T-cell (primary cell): Measurements from ENCODE around the gene CAMK4. TPM values are rescaled to one million over a fixed set of nuclear protein-coding genes. Genes with fewer than 3 reads are reported as not detected.

Experiments
- ATAC-seq, 4 experiments: fragments of 200-7000 bp in 3 of 4; fragments of 150-1000 bp in 1 of 4; cut with Tn5 transposase; replicated peaks in 1 of 4; 1 replicate in 3 of 4; 2 replicates in 1 of 4; pipeline ENCODE4 v1.10.0; 2021; ENCODE audit warnings: moderate library complexity in 3 of 4, mild to moderate bottlenecking in 2 of 4, moderate number of reproducible peaks in 1 of 4
- CTCF ChIA-PET, 2 donors: fragments of 300-600 bp; sonication (Branson Sonifier 250); formaldehyde crosslinking; loops; one replicate each; lab custom pipeline; 2022; ENCODE audit warnings: antibody characterized with exemption in 2 of 2; lab: Charles Lee
- POLR2A ChIA-PET, 2 donors: fragments of 300-600 bp; sonication (Branson Sonifier 250); formaldehyde crosslinking; loops; one replicate each; lab custom pipeline; 2022; ENCODE audit warnings: antibody characterized with exemption in 2 of 2; lab: Charles Lee
- DNase-seq, 35 experiments: peaks; one replicate each; pipeline versions ENCODE4 v3.0.0 to v3.0.0-alpha.2; 2013 to 2023
- H3K27ac ChIP-seq: one replicate; pipeline ENCODE4 v1.5.1; 2013; ENCODE audit warnings: low read length
- H3K27me3 ChIP-seq, 2 experiments: replicated peaks in 1 of 2; 1 replicate in 1 of 2; 2 replicates in 1 of 2; pipeline versions ENCODE4 v1.6.1 to v1.7.0; 2013; ENCODE audit warnings: low read length in 1 of 2, mixed read lengths in 1 of 2; ENCODE audit not compliant: control insufficient read depth in 2 of 2, insufficient read depth in 2 of 2; ENCODE audit errors: extremely low read depth in 1 of 2
- H3K36me3 ChIP-seq, 2 donors: 1 replicate in 1 of 2; 2 replicates in 1 of 2; pipeline versions ENCODE4 v1.6.1 to v1.7.0; 2013; ENCODE audit warnings: low read length in 1 of 2; ENCODE audit not compliant: control insufficient read depth in 2 of 2, insufficient read depth in 1 of 2; ENCODE audit errors: extremely low read depth in 1 of 2
- H3K4me1 ChIP-seq, 2 experiments: 1 replicate in 1 of 2; 2 replicates in 1 of 2; pipeline versions ENCODE4 v1.6.1 to v1.7.0; 2013; ENCODE audit warnings: low read length in 2 of 2, mixed read lengths in 1 of 2; ENCODE audit not compliant: insufficient read depth in 2 of 2, control insufficient read depth in 1 of 2; ENCODE audit errors: extremely low read depth in 1 of 2
- H3K4me3 ChIP-seq, 2 donors: 1 replicate in 1 of 2; 2 replicates in 1 of 2; pipeline versions ENCODE4 v1.5.1 to v1.7.0; 2013; ENCODE audit warnings: mild to moderate bottlenecking in 2 of 2, low read length in 1 of 2, moderate library complexity in 1 of 2; ENCODE audit not compliant: control insufficient read depth in 1 of 2; ENCODE audit errors: extremely low read depth in 1 of 2
- H3K9me3 ChIP-seq: 2 replicates; pipeline ENCODE4 v1.7.0; 2013
- H3K27ac Mint-ChIP-seq, 2 donors: one replicate each; pipeline ENCODE4 v1.8.0; 2020 to 2021; ENCODE audit warnings: mild to moderate bottlenecking in 2 of 2, mixed read lengths in 2 of 2
- H3K27me3 Mint-ChIP-seq, 2 donors: one replicate each; pipeline ENCODE4 v1.8.0; 2021 to 2022; ENCODE audit warnings: mixed read lengths in 2 of 2
- H3K36me3 Mint-ChIP-seq: one replicate; pipeline ENCODE4 v1.8.0; 2021; ENCODE audit warnings: mixed read lengths
- H3K4me1 Mint-ChIP-seq, 3 donors: one replicate each; pipeline ENCODE4 v1.8.0; 2020 to 2022; ENCODE audit warnings: mixed read lengths in 3 of 3, mild to moderate bottlenecking in 1 of 3
- H3K4me3 Mint-ChIP-seq, 3 donors: one replicate each; pipeline ENCODE4 v1.8.0; 2020 to 2022; ENCODE audit warnings: mild to moderate bottlenecking in 3 of 3, mixed read lengths in 3 of 3, moderate library complexity in 3 of 3
- H3K9me3 Mint-ChIP-seq, 3 donors: one replicate each; pipeline ENCODE4 v1.8.0; 2020 to 2022; ENCODE audit warnings: mixed read lengths in 3 of 3
- WGBS: methylation state at CpG from one replicate; pipeline ENCODE4 v1.1.5; 2013; ENCODE audit warnings: missing lambda C conversion rate; ENCODE audit not compliant: insufficient coverage; 5-methylcytosine and 5-hydroxymethylcytosine counted together
- total RNA-seq, 35 experiments: library from RNA in 6 of 35; stranded (reverse) in 6 of 35; fragments of 120-200 nt in 1 of 35; gene quantifications; one replicate each; pipeline versions ENCODE4 v1.2.1 to v1.2.4 and lab custom pipeline; 2013 to 2026

The CAMK4 gene
- total RNA-seq, 5 donors from 2014 or later (not counting 1 experiment from before 2014, with no cell fraction given): 120 to 274 (median 243) TPM

GRCh38 chr5:111231119-111231518 is 6.9 kb downstream of the CAMK4 start:
- POLR2A ChIA-PET: interaction anchor here (1.0 to 1.5 kb wide), 5 partner anchors 11 to 25 kb away, joined by 3 to 13 read pairs (median 4); no protein-coding TSS in a partner anchor
- H3K36me3 Mint-ChIP-seq: peaks cover 37% of the 10 kb centered on the region
- no CpG with 5 or more reads among the region's 1 CpG for WGBS

GRCh38 chr5:111232311-111233051 is 8.3 kb downstream of the CAMK4 start:
- peaks cover 35% of the 10 kb centered on the region for H3K36me3 Mint-ChIP-seq
- no CpG with 5 or more reads among the region's 1 CpG for WGBS
- DNase-seq: peak in 6 of 35 experiments; percentile 10 to 62 (median 36)

More at GRCh38 chr5:111231119-111231518, 6.9 kb downstream of the CAMK4 start:
- H3K27ac ChIP-seq: peak overlapping the region; percentile 78
- DNase-seq (no peak), ATAC-seq (peak in 3 of 4 experiments; percentile 21 to 34 (median 25))
- H3K9me3 ChIP-seq: no peaks in the 10 kb centered on the region
- peaks cover 0 to 4% of the 10 kb centered on the region in 2 donors for H3K36me3 ChIP-seq
- no peaks in the 10 kb centered on the region for H3K27me3 ChIP-seq
- peak overlapping the region; percentile 2 to 3 for H3K4me3 ChIP-seq
- H3K27me3 Mint-ChIP-seq: no peaks in the 10 kb centered on the region
- peak overlapping the region; percentile 89 to 96 for H3K27ac Mint-ChIP-seq
- H3K4me3 Mint-ChIP-seq: peak overlapping the region; percentile 75 to 98 (median 75)
- no peaks in the 10 kb centered on the region for H3K9me3 Mint-ChIP-seq
- H3K4me1 ChIP-seq: peaks cover 53 to 92% of the 10 kb centered on the region in 2 experiments
- H3K4me1 Mint-ChIP-seq: peaks cover 79 to 91% (median 85%) of the 10 kb centered on the region in 3 donors
- CTCF ChIA-PET: interaction anchor here in 1 of 2 donors (1.0 to 2.9 kb wide), 3 partner anchors 24 to 300 kb away, joined by 3 to 15 read pairs (median 3); no protein-coding TSS in a partner anchor

GRCh38 chr5:111233052-111233374 is 8.8 kb downstream of the CAMK4 start:
- peaks cover 33% of the 10 kb centered on the region for H3K36me3 Mint-ChIP-seq
- peak in 1 of 35 experiments; percentile 47 for DNase-seq
- H3K27me3 ChIP-seq: no peaks in the 10 kb centered on the region

More at GRCh38 chr5:111232311-111233051, 8.3 kb downstream of the CAMK4 start:
- Histone ChIP-seq H3K4me3 (no peak overlapping the region), H3K4me1 (peaks cover 62 to 94% of the 10 kb centered on the region in 2 experiments), H3K9me3 (no peaks in the 10 kb centered on the region), H3K27ac (peak overlapping the region; percentile 78), H3K27me3 (no peaks in the 10 kb centered on the region), H3K36me3 (peaks cover 0 to 4% of the 10 kb centered on the region in 2 donors)
- peak; percentile 5 to 57 (median 27) for ATAC-seq
- peaks cover 85 to 91% (median 90%) of the 10 kb centered on the region in 3 donors for H3K4me1 Mint-ChIP-seq
- no peaks in the 10 kb centered on the region for H3K27me3 Mint-ChIP-seq
- ChIA-PET CTCF (interaction anchor here (0.6 to 1.5 kb wide), 6 partner anchors 9 to 50 kb away, joined by 3 to 10 read pairs (median 4); partner anchors contain the start of gene CAMK4 (in 1 of the 2)), POLR2A (interaction anchor here (1.1 to 1.3 kb wide), 2 partner anchors 12 to 14 kb away, joined by 3 to 4 read pairs; no protein-coding TSS in a partner anchor)
- peak overlapping the region; percentile 61 to 82 (median 64) for H3K4me3 Mint-ChIP-seq
- H3K27ac Mint-ChIP-seq: peak overlapping the region; percentile 95 to 96
- no peaks in the 10 kb centered on the region for H3K9me3 Mint-ChIP-seq

DNA sequence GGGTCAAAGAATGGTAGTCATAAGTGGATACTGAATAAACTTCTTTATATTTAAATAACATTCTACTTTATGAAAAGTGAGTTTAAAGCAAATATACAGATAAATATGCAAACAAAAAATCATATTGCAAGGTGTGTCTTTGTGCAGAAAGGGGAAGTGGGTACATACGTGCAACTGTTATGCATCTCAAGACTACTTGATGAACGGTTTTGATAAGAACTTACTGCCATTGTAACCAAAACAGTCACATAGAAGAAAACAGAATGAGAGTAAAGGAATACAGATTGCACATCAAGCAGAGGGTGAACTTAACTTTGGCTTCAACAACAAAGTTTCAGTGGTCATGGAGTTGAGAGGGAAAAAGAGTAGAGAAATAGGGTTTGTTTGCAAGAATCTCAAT is 9.9 kb downstream of the CAMK4 start:
- DNase-seq (peak in 1 of 35 experiments; percentile 50), ATAC-seq (peak; percentile 32 to 57 (median 50))
- peak overlapping the region; percentile 78 for H3K27ac ChIP-seq

More at GRCh38 chr5:111233052-111233374, 8.8 kb downstream of the CAMK4 start:
- H3K4me1 Mint-ChIP-seq: peaks cover 85 to 91% (median 90%) of the 10 kb centered on the region in 3 donors
- ChIA-PET CTCF (interaction anchor here (0.6 to 1.5 kb wide), 6 partner anchors 9 to 61 kb away, joined by 3 to 10 read pairs (median 5); partner anchors contain the start of gene CAMK4 (in 1 of the 2)), POLR2A (interaction anchor here in 1 of 2 donors (0.6 to 1.1 kb wide), 2 partner anchors 12 to 1530 kb away, joined by 3 read pairs; no protein-coding TSS in a partner anchor)
- ATAC-seq: peak; percentile 7 to 21 (median 18)
- H3K27ac Mint-ChIP-seq: peak overlapping the region; percentile 95 to 96
- no peaks in the 10 kb centered on the region for H3K27me3 Mint-ChIP-seq
- Histone ChIP-seq H3K27ac (peak overlapping the region; percentile 78), H3K4me1 (peaks cover 60 to 94% of the 10 kb centered on the region in 2 experiments), H3K9me3 (no peaks in the 10 kb centered on the region), H3K4me3 (no peak overlapping the region), H3K36me3 (peaks cover 0 to 4% of the 10 kb centered on the region in 2 donors)
- no CpG with 5 or more reads among the region's 2 CpGs for WGBS
- peak overlapping the region; percentile 64 to 82 (median 71) for H3K4me3 Mint-ChIP-seq
- H3K9me3 Mint-ChIP-seq: no peaks in the 10 kb centered on the region

GRCh38 chr5:111235635-111236034 is 11.5 kb downstream of the CAMK4 start:
- peaks cover 19% of the 10 kb centered on the region for H3K36me3 Mint-ChIP-seq
- H3K4me3 ChIP-seq: peak overlapping the region in 1 of 2 donors; percentile 15

More for the DNA sequence above, 9.9 kb downstream of the CAMK4 start:
- peaks cover 88 to 92% (median 91%) of the 10 kb centered on the region in 3 donors for H3K4me1 Mint-ChIP-seq
- H3K9me3 Mint-ChIP-seq: no peaks in the 10 kb centered on the region
- Histone ChIP-seq H3K9me3 (no peaks in the 10 kb centered on the region), H3K36me3 (no peaks in the 10 kb centered on the region), H3K4me3 (peak overlapping the region; percentile 14 to 33), H3K27me3 (no peaks in the 10 kb centered on the region), H3K4me1 (peaks cover 64 to 94% of the 10 kb centered on the region in 2 experiments)
- CTCF ChIA-PET: interaction anchor here in 1 of 2 donors (3.4 kb wide), 1 partner anchor 12 kb away, joined by 14 read pairs; no protein-coding TSS in a partner anchor
- peaks cover 28% of the 10 kb centered on the region for H3K36me3 Mint-ChIP-seq
- peak overlapping the region; percentile 95 to 96 for H3K27ac Mint-ChIP-seq
- POLR2A ChIA-PET: interaction anchor here (0.6 to 1.2 kb wide), 2 partner anchors 9 to 13 kb away, joined by 3 to 4 read pairs; no protein-coding TSS in a partner anchor
- H3K27me3 Mint-ChIP-seq: no peaks in the 10 kb centered on the region
- H3K4me3 Mint-ChIP-seq: peak overlapping the region; percentile 64 to 82 (median 72)
- no CpG with 5 or more reads among the region's 2 CpGs for WGBS

More at GRCh38 chr5:111235635-111236034, 11.5 kb downstream of the CAMK4 start:
- DNase-seq (no peak), ATAC-seq (no peak)
- Mint-ChIP-seq H3K4me3 (peak overlapping the region; percentile 64 to 82 (median 72)), H3K27ac (peak overlapping the region; percentile 95 to 96), H3K9me3 (no peaks in the 10 kb centered on the region), H3K27me3 (no peaks in the 10 kb centered on the region), H3K4me1 (peaks cover 90 to 94% (median 92%) of the 10 kb centered on the region in 3 donors)
- H3K9me3 ChIP-seq: no peaks in the 10 kb centered on the region
- WGBS: 90% methylated on average over 4 of the region's 5 CpGs
- H3K4me1 ChIP-seq: peaks cover 55 to 91% of the 10 kb centered on the region in 2 experiments
- peak overlapping the region; percentile 78 for H3K27ac ChIP-seq
- no peaks in the 10 kb centered on the region for H3K27me3 ChIP-seq
- ChIA-PET CTCF (interaction anchor here (0.9 to 3.4 kb wide), 8 partner anchors 9 to 79 kb away, joined by 4 to 14 read pairs (median 6); partner anchors contain the start of gene CAMK4 (in 1 of the 2)), POLR2A (interaction anchor here (0.6 to 2.0 kb wide), 7 partner anchors 9 to 18 kb away, joined by 3 to 8 read pairs (median 3); partner anchors contain the start of gene CAMK4 (in 1 of the 2))
- H3K36me3 ChIP-seq: no peaks in the 10 kb centered on the region
